ENCODE data around the gene PPY.

Gene PPY

GRCh38 chr17:43927060-43927864 is 15.0 kb downstream of the PPY start:
- Histone ChIP-seq H2BK12ac (ENCODE audit: low read length) (no peak overlapping the region), H3K9ac (ENCODE audit: low read length) (no peak overlapping the region), H3K79me1 (ENCODE audit: low read length) (no peaks in the 10 kb centered on the region), H3K4me1 (ENCODE audit: control insufficient read depth in 1 of 2, insufficient read depth in 2 of 2, low read length in 2 of 2) (no peaks in the 10 kb centered on the region), H2AFZ (ENCODE audit: insufficient read depth, low read length, poor library complexity) (no peak overlapping the region), H3K4me3 (ENCODE audit: low read depth, low read length) (no peak overlapping the region), H2BK120ac (ENCODE audit: insufficient read depth, low read length, poor library complexity) (no peak overlapping the region), H2BK5ac (ENCODE audit: low read depth, low read length, poor library complexity) (no peak overlapping the region), H3K79me2 (ENCODE audit: control insufficient read depth, insufficient read depth, low read length, poor library complexity) (no peaks in the 10 kb centered on the region), H3K18ac (ENCODE audit: low read length) (no peak overlapping the region), H3K23ac (ENCODE audit: low read length) (no peak overlapping the region), H3K14ac (ENCODE audit: low read length) (no peak overlapping the region), H2AK5ac (ENCODE audit: low read length) (no peak overlapping the region), H4K12ac (ENCODE audit: low read depth, low read length) (no peak overlapping the region), H3K27ac (ENCODE audit: low read depth, low read length) (no peak overlapping the region), H4K91ac (ENCODE audit: low read depth, low read length) (no peak overlapping the region), H3K36me3 (ENCODE audit: control insufficient read depth in 1 of 2, insufficient read depth in 2 of 2, low read length in 2 of 2) (no peaks in the 10 kb centered on the region), H3K9me3 (ENCODE audit: insufficient read depth, low read depth, low read length) (no peaks in the 10 kb centered on the region), H4K8ac (ENCODE audit: low read depth, low read length) (no peak overlapping the region), H3K4me2 (ENCODE audit: low read length) (peak overlapping the region; percentile 4), H3K27me3 (ENCODE audit: insufficient read depth, low read length) (peaks cover 9% of the 10 kb centered on the region), H3K4ac (ENCODE audit: low read depth, low read length) (no peak overlapping the region)
- WGBS (ENCODE audit: extremely low coverage, insufficient coverage, insufficient read length): no CpG with 5 or more reads among the region's 42 CpGs
- no peak for DNase-seq

- Histone ChIP-seq H2BK120ac (ENCODE audit: insufficient read depth, low read length, poor library complexity) (no peak overlapping the region), H3K27me3 (ENCODE audit: insufficient read depth, low read length) (peaks cover 9% of the 10 kb centered on the region), H4K8ac (ENCODE audit: low read depth, low read length) (no peak overlapping the region), H3K36me3 (ENCODE audit: control insufficient read depth in 1 of 2, insufficient read depth in 2 of 2, low read length in 2 of 2) (no peaks in the 10 kb centered on the region), H2BK5ac (ENCODE audit: low read depth, low read length, poor library complexity) (no peak overlapping the region), H3K18ac (ENCODE audit: low read length) (no peak overlapping the region), H3K9me3 (ENCODE audit: insufficient read depth, low read depth, low read length) (no peaks in the 10 kb centered on the region), H3K23ac (ENCODE audit: low read length) (no peak overlapping the region), H3K4me3 (ENCODE audit: low read depth, low read length) (no peak overlapping the region), H3K4me1 (ENCODE audit: control insufficient read depth in 1 of 2, insufficient read depth in 2 of 2, low read length in 2 of 2) (no peaks in the 10 kb centered on the region), H2AFZ (ENCODE audit: insufficient read depth, low read length, poor library complexity) (no peak overlapping the region), H3K14ac (ENCODE audit: low read length) (no peak overlapping the region), H3K9ac (ENCODE audit: low read length) (no peak overlapping the region), H3K79me2 (ENCODE audit: control insufficient read depth, insufficient read depth, low read length, poor library complexity) (no peaks in the 10 kb centered on the region), H3K4ac (ENCODE audit: low read depth, low read length) (no peak overlapping the region), H3K27ac (ENCODE audit: low read depth, low read length) (no peak overlapping the region), H4K12ac (ENCODE audit: low read depth, low read length) (no peak overlapping the region), H2AK5ac (ENCODE audit: low read length) (no peak overlapping the region), H4K91ac (ENCODE audit: low read depth, low read length) (no peak overlapping the region), H3K79me1 (ENCODE audit: low read length) (no peaks in the 10 kb centered on the region), H3K4me2 (ENCODE audit: low read length) (no peak overlapping the region), H2BK12ac (ENCODE audit: low read length) (no peak overlapping the region)
- WGBS (ENCODE audit: extremely low coverage, insufficient coverage, insufficient read length): no CpG with 5 or more reads among the region's 2 CpGs
- DNase-seq: no peak
Observed at GRCh38 chr17:43924558-43924957, 17.7 kb downstream of the PPY start.

- no CpG with 5 or more reads among the region's 10 CpGs for WGBS (ENCODE audit: extremely low coverage, insufficient coverage, insufficient read length)
- no peaks in the 10 kb centered on the region for H3K79me1 ChIP-seq (ENCODE audit: low read length)
Observed at GRCh38 chr17:43920500-43921095, 21.7 kb downstream of the PPY start.

GRCh38 chr17:43918026-43918389 is 24.3 kb downstream of the PPY start:
- H4K91ac ChIP-seq (ENCODE audit: low read depth, low read length): no peak overlapping the region
- no peak overlapping the region for H4K8ac ChIP-seq (ENCODE audit: low read depth, low read length)
- no CpG with 5 or more reads among the region's 13 CpGs for WGBS (ENCODE audit: extremely low coverage, insufficient coverage, insufficient read length)
- no peak overlapping the region for H3K9ac ChIP-seq (ENCODE audit: low read length)
- no peak overlapping the region for H4K12ac ChIP-seq (ENCODE audit: low read depth, low read length)
- H2BK120ac ChIP-seq (ENCODE audit: insufficient read depth, low read length, poor library complexity): no peak overlapping the region
- no peak overlapping the region for H3K27ac ChIP-seq (ENCODE audit: low read depth, low read length)
- H3K23ac ChIP-seq (ENCODE audit: low read length): no peak overlapping the region
- no peak overlapping the region for H3K4ac ChIP-seq (ENCODE audit: low read depth, low read length)
- H2BK5ac ChIP-seq (ENCODE audit: low read depth, low read length, poor library complexity): no peak overlapping the region
- no peak overlapping the region for H3K18ac ChIP-seq (ENCODE audit: low read length)
- no peaks in the 10 kb centered on the region for H3K79me2 ChIP-seq (ENCODE audit: control insufficient read depth, insufficient read depth, low read length, poor library complexity)
- no peaks in the 10 kb centered on the region for H3K36me3 ChIP-seq (ENCODE audit: control insufficient read depth in 1 of 2, insufficient read depth in 2 of 2, low read length in 2 of 2)
- H2AFZ ChIP-seq (ENCODE audit: insufficient read depth, low read length, poor library complexity): no peak overlapping the region
- H3K79me1 ChIP-seq (ENCODE audit: low read length): no peaks in the 10 kb centered on the region
- no peak overlapping the region for H3K4me2 ChIP-seq (ENCODE audit: low read length)
- no peaks in the 10 kb centered on the region for H3K4me1 ChIP-seq (ENCODE audit: control insufficient read depth in 1 of 2, insufficient read depth in 2 of 2, low read length in 2 of 2)
- no peak for DNase-seq
- no peak overlapping the region for H2AK5ac ChIP-seq (ENCODE audit: low read length)
- H3K9me3 ChIP-seq (ENCODE audit: insufficient read depth, low read depth, low read length): peaks cover 9% of the 10 kb centered on the region
- H2BK12ac ChIP-seq (ENCODE audit: low read length): no peak overlapping the region
- H3K14ac ChIP-seq (ENCODE audit: low read length): no peak overlapping the region
- H3K4me3 ChIP-seq (ENCODE audit: low read depth, low read length): no peak overlapping the region
- H3K27me3 ChIP-seq (ENCODE audit: insufficient read depth, low read length): no peaks in the 10 kb centered on the region

More at GRCh38 chr17:43920500-43921095, 21.7 kb downstream of the PPY start:
- Histone ChIP-seq H3K23ac (ENCODE audit: low read length) (no peak overlapping the region), H3K9me3 (ENCODE audit: insufficient read depth, low read depth, low read length) (peaks cover 6% of the 10 kb centered on the region), H2BK12ac (ENCODE audit: low read length) (no peak overlapping the region), H2BK5ac (ENCODE audit: low read depth, low read length, poor library complexity) (no peak overlapping the region), H3K4me3 (ENCODE audit: low read depth, low read length) (no peak overlapping the region), H4K12ac (ENCODE audit: low read depth, low read length) (no peak overlapping the region), H3K14ac (ENCODE audit: low read length) (no peak overlapping the region), H3K79me2 (ENCODE audit: control insufficient read depth, insufficient read depth, low read length, poor library complexity) (no peaks in the 10 kb centered on the region), H2BK120ac (ENCODE audit: insufficient read depth, low read length, poor library complexity) (no peak overlapping the region), H2AK5ac (ENCODE audit: low read length) (no peak overlapping the region), H3K18ac (ENCODE audit: low read length) (no peak overlapping the region), H3K27me3 (ENCODE audit: insufficient read depth, low read length) (peaks cover under 1% of the 10 kb centered on the region), H2AFZ (ENCODE audit: insufficient read depth, low read length, poor library complexity) (no peak overlapping the region), H3K36me3 (ENCODE audit: control insufficient read depth in 1 of 2, insufficient read depth in 2 of 2, low read length in 2 of 2) (no peaks in the 10 kb centered on the region), H3K4ac (ENCODE audit: low read depth, low read length) (no peak overlapping the region), H4K91ac (ENCODE audit: low read depth, low read length) (no peak overlapping the region), H4K8ac (ENCODE audit: low read depth, low read length) (no peak overlapping the region), H3K9ac (ENCODE audit: low read length) (no peak overlapping the region), H3K4me1 (ENCODE audit: control insufficient read depth in 1 of 2, insufficient read depth in 2 of 2, low read length in 2 of 2) (no peaks in the 10 kb centered on the region), H3K27ac (ENCODE audit: low read depth, low read length) (no peak overlapping the region), H3K4me2 (ENCODE audit: low read length) (no peak overlapping the region)
- no peak for DNase-seq
